PFSK-1 (cell line): ENCODE measurements around the gene CC2D1A.

Experiments used
- POLR2AphosphoS5 ChIP-seq: IDR thresholded peaks from 2 replicates; pipeline ENCODE4 v1.6.1; 2012; ENCODE audit warnings: low read depth, mild to moderate bottlenecking, control low read depth, low read length, moderate library complexity
- SIN3A ChIP-seq: IDR thresholded peaks from 2 replicates; pipeline ENCODE4 v1.6.1; 2012; ENCODE audit warnings: mild to moderate bottlenecking, low read length, moderate library complexity, borderline replicate concordance; ENCODE audit not compliant: insufficient read depth

DNA sequence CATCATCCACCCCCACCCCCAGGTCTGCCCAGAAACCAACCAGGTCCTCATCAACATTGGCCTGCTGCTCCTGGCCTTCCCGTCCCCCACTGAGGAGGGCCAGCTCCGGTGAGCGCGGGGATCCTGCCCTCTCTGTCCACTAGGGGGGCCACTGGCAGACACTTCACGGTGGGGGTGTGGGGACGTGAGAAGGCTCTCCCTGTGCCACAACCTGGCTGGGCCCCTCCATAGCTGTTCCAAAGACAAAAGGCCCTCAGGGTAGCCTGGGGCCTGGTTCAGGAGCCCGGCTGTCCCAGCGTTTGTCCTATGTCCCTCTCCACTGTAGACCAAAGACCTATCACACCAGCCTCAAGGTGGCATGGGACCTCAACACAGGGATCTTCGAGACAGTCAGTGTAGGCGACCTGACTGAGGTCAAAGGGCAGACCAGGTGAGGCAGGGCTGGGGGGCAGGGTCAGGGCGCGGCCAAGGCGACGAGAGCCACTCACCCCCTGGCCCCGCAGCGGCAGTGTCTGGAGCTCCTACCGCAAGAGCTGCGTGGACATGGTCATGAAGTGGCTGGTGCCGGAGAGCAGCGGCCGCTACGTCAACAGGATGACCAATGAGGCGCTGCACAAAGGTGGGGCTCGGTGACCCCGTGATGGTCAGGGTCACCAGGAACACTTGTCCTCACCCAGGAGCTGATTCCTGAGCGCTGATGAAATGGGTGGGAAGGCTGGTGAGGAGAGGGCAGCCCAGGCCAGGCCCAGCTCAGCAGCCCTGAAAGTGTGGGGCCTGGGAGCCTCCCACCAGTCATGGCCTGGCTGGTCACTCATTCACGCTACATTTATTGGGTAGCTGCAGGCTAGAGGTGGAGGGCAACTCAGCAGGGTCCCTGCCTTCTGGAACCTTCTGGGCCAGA, 54.2 kb downstream of the CC2D1A start:
- TF ChIP-seq POLR2AphosphoS5 = no peak
- no peak for TF ChIP-seq SIN3A
